NOMO-1 treated with dmso at 0.1 percent for 144 hours (cell line): Measurements from ENCODE around the gene PHKG2.

Source experiments
- DNase-seq: peaks from one replicate; lab custom pipeline; 2025; ENCODE audit not compliant: unreplicated experiment; lab: John Stamatoyannopoulos, UW

PHKG2 gene

DNA sequence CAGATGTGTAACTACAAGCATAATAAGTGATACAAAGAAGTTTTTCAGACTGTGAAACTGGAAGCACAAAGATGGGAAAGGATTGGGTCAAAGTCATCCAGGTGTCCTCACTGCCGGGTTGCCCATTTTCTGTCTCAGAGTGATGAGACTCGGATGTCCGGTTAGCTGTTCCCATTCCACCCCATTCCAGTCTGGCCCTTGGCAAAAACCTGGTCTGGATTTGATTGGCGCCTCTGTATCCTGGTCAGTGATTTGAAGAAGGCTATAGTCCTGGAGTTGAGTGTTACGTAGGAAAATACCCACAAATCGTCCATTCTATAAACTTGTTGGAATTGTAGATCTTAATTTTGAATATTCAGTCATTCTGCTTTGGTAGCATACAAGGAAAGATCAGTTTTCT lies 19.9 kb upstream of the PHKG2 start:
- no peak for DNase-seq

- DNase-seq, result no peak
Observed at GRCh38 chr16:30728899-30729672, 19.1 kb upstream of the PHKG2 start.

DNA sequence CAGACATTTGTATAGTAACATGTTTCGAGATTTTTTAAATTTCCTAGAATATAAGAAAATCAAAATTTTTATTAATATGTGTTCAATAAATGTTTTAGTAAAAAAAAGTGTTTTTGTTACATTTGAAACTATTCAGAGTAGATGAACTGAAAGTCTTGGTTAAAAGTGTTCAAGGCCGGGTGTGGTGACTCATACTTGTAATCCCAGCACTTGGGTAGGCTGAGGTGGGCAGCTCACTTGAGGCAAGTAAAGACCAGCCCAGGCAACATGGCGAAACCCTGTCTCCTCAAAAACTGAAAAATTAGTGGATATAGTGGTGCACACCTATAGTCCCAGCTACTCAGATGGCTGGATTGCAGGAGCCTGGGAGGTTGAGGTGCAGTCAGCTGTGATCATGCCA lies 16.8 kb upstream of the PHKG2 start:
- no peak for DNase-seq

DNA sequence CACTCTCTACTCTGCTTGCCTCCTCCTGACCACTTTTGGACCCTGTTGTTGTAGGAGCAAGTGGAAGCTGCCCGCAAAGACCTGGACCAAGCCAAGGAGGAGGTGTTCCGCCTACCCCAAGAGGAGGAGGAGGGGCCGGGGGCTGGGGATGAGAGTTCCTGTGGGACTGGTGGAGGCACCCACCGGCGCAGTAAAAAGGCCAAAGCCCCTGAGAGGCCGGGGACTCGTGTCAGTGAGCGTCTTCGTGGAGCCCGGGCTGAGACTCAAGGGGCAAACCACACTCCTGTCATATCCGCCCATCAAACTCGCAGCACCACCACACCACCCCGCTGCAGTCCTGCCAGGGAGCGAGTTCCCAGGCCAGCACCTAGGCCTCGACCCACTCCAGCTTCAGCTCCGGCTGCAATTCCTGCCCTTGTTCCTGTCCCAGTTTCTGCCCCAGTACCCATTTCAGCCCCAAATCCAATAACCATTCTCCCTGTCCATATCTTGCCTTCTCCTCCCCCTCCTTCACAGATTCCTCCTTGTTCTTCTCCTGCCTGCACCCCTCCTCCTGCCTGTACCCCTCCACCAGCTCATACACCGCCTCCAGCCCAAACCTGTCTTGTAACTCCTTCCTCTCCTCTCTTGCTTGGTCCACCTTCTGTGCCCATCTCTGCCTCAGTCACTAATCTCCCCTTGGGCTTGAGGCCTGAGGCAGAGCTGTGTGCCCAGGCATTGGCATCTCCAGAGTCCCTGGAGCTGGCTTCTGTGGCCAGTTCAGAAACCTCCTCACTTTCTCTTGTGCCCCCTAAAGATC lies 11.0 kb upstream of the PHKG2 start:
- no peak for DNase-seq

DNA sequence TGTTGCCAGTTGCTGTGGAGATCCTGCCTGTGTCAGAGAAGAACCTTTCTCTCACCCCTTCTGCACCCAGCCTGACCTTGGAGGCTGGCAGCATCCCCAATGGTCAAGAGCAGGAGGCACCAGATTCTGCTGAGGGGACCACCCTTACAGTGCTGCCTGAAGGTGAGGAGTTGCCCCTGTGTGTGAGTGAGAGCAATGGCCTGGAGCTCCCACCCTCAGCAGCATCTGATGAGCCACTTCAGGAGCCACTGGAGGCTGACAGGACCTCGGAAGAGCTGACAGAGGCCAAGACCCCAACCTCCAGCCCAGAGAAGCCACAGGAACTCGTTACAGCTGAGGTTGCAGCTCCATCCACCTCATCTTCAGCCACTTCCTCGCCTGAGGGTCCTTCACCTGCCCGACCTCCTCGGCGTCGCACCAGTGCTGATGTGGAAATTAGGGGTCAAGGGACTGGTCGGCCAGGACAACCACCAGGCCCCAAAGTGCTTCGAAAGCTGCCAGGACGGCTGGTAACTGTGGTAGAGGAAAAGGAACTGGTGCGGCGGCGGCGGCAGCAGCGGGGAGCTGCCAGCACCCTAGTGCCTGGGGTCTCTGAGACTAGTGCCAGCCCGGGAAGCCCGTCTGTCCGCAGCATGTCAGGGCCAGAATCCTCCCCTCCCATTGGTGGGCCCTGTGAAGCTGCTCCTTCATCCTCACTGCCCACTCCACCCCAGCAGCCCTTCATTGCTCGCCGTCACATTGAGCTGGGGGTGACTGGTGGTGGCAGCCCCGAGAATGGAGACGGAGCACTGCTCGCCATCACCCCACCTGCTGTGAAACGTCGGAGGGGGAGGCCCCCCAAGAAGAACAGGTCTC lies 10.2 kb upstream of the PHKG2 start:
- DNase-seq, result no peak

DNA sequence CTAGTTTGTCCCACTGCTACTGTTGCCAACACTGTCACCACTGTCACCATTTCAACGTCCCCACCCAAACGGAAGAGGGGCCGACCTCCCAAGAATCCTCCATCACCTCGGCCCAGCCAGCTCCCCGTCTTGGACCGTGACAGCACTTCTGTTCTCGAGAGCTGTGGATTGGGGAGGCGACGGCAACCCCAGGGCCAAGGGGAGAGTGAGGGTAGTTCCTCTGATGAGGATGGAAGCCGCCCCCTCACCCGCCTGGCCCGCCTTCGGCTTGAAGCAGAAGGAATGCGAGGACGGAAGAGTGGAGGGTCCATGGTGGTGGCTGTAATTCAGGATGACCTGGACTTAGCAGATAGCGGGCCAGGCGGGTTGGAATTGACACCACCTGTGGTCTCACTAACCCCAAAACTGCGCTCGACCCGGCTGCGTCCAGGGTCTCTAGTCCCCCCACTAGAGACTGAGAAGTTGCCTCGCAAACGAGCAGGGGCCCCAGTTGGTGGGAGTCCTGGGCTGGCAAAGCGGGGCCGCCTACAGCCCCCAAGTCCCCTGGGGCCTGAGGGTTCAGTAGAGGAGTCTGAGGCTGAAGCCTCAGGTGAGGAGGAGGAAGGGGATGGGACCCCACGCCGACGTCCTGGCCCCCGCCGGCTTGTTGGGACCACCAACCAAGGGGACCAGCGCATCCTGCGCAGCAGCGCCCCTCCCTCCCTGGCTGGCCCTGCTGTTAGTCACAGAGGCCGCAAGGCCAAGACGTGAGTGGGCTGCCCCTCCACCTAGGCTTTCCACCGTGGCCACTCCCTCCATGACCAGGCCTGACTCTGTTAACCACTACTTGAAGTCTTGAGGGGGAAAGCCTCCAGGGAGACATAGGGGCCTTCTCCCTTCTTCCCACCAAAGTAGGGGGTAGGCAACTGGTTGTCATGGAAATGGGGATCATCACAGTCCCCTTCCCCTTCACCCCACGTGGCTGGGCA lies 9.0 kb upstream of the PHKG2 start:
- no peak for DNase-seq

GRCh38 chr16:30740364-30741251 lies 7.6 kb upstream of the PHKG2 start:
- DNase-seq, result no peak

DNA sequence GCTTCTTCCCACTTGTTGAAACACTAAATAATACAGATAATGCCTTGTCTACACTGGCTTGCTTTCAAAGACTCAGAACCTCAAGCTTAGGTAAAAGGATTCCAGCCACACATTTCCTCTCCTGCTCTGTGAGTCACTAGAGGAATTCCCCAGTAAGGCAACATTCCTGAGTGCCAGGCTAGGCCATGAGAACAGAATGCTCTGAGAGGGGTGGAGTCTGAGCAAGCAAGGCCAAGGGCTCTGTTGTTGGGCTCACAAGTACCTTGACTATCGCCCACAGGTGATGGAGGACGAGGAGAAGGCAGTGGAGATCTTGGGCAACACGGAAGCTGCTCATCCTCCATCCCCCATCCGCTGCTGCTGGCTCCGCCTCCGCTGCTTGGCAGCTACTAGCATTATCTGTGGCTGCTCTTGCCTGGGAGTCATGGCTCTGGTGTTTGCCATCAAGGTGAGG lies 6.7 kb upstream of the PHKG2 start:
- no peak for DNase-seq

- DNase-seq, result no peak
Observed at GRCh38 chr16:30743716-30744115, 4.5 kb upstream of the PHKG2 start.

DNA sequence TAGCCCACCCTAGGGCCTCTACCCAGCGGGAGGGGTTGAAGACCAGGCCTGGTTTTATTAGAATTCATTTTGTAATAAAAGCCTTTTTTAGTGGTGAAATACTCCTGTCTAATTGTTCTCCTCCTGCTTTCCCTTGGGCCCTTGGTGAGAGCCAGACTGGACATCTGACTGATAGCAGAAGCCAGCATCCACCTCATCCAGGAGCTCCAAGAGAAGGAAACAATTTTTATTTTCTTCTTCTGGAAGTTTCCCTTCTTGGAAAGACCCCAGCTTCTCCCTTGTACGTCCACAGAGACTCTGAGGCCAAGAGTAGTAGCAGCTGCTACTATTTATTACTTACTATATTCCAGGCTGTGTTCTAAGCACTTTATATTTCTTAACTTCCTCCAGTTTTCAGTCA lies 4.0 kb upstream of the PHKG2 start:
- no peak for DNase-seq

- DNase-seq, result no peak
Observed at GRCh38 chr16:30745082-30745481, 3.1 kb upstream of the PHKG2 start.

DNA sequence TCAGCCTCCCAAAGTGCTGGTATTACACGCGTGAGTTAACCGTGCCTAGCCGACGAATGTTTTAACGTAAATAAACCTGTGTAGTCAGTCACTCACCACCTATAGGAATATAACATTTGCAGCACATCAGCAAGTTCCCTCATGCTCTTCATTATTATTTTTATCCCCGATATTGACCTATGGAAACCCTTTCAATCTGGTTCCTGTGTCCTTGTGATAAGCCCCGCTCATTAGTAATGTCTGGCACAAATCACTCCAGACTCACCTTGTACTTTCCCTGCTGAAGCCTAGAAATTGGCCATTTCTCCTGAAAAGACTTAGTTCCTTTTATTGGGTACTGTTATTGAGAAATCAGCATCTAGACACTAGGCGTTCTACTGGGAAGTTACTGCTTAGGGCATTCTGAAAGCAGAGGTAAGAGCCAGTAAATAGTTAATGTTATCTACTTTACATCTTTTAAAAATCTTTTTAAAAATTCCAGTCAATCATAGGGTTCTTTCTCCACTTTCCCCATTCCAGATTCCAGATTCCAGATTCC lies 1.5 kb upstream of the PHKG2 start:
- no peak for DNase-seq

GRCh38 chr16:30747331-30747730 lies 894 bp upstream of the PHKG2 start:
- no peak for DNase-seq

GRCh38 chr16:30748634-30749445 lies 615 bp downstream of the PHKG2 start:
- no peak for DNase-seq

- DNase-seq, result no peak
Observed at GRCh38 chr16:30750201-30750600, 2.0 kb downstream of the PHKG2 start.

GRCh38 chr16:30750876-30751465 lies 2.7 kb downstream of the PHKG2 start:
- no peak for DNase-seq

DNA sequence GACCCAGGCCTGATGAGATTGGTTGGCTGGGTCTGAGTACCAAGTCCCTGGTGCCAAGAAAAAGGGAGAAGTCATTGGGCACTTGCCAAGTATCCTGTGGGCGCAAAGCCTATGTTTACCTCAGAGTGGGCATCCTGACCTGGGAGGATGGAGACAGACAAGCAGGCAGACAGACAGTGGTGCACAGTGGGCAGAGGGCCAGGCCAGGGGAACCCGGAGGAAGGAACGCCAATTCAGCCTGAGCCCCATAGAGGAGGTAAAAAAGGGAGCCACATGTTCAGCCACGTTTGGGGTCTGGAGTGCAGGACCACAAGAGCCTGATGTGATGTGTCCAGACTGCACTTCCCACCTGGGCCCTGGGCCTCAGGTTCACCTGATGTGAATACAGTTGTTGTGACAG lies 5.4 kb downstream of the PHKG2 start:
- no peak for DNase-seq
